Measurements from ENCODE around the gene NUDT7.

GRCh38 chr16:77682586-77682985, 39.7 kb upstream of the NUDT7 start:
- TF ChIP-seq CTCF (IDR thresholded peaks at IDR 0.05; ENCODE audit: low read depth, low read length, missing input control) (no peak), ATF3 (IDR thresholded peaks at IDR 0.05) (no peak), YY1 (IDR thresholded peaks at IDR 0.05) (no peak), GABPA (IDR thresholded peaks at IDR 0.05 in 1 of 2, conservative IDR thresholded peaks at IDR 0.05 in 1 of 2) (no peak), SP1 (IDR thresholded peaks at IDR 0.05) (no peak), RAD21 (IDR thresholded peaks at IDR 0.05) (no peak), REST (IDR thresholded peaks at IDR 0.05) (no peak), ZBTB33 (IDR thresholded peaks at IDR 0.05) (no peak), HNF4G (IDR thresholded peaks at IDR 0.05) (no peak), TAF1 (conservative IDR thresholded peaks at IDR 0.05) (no peak)
